RPMI7951 (cell line): ENCODE results near the gene MVD. TPM values are rescaled to one million over a fixed set of nuclear protein-coding genes. Genes with fewer than 3 reads are reported as not detected.

Source experiments
- DNase-seq: peaks from one replicate; pipeline ENCODE4 v3.0.0-alpha.2; 2012; ENCODE audit warnings: low read depth
- total RNA-seq: library from RNA; depleted of rRNA; stranded (reverse); fragments of >200 nt; shearing (Covaris generic); gene quantifications from 2 replicates; pipeline ENCODE4 v1.2.3, GENCODE V29; 2014; rRNA removed

The MVD gene, protein sequence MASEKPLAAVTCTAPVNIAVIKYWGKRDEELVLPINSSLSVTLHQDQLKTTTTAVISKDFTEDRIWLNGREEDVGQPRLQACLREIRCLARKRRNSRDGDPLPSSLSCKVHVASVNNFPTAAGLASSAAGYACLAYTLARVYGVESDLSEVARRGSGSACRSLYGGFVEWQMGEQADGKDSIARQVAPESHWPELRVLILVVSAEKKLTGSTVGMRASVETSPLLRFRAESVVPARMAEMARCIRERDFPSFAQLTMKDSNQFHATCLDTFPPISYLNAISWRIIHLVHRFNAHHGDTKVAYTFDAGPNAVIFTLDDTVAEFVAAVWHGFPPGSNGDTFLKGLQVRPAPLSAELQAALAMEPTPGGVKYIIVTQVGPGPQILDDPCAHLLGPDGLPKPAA
- 27.8 and 31.3 TPM in 2 replicates for total RNA-seq

- DNase-seq: peak; percentile 97
These were observed at the start of gene MVD for GRCh38 chr16:88662843-88663606. Gene MVD, minus strand, starts transcription at chr16:88663091. Its CDS starts 11 bp downstream, at chr16:88663080.

- DNase-seq: no peak
These were observed 49.6 kb upstream of the MVD start for GRCh38 chr16:88712362-88712979.

- DNase-seq: no peak
These were observed 49.0 kb upstream of the MVD start for GRCh38 chr16:88711750-88712340.

DNA sequence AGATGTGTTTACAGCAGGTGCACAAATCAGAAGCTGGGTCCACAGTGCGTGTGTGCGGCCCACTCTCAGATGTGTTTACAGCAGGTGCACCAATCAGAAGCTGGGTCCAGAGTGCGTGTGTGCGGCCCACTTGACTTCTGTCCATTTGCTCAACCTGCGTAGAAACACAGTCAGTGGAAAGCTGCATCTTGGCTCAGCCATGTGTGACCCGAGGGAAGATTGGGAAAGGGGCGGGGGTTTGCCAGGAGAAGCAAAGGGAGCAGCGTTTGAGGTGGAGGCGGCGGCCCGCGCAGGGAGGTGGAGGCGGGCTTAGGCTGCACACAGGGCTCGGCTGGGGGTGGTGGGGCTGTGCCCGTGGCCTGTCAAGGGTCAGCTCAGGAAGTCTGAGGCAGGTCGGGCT is 47.7 kb upstream of the MVD start:
- DNase-seq: no peak

- DNase-seq: peak; percentile 28
These were observed 44.3 kb upstream of the MVD start for GRCh38 chr16:88706965-88707826.

DNA sequence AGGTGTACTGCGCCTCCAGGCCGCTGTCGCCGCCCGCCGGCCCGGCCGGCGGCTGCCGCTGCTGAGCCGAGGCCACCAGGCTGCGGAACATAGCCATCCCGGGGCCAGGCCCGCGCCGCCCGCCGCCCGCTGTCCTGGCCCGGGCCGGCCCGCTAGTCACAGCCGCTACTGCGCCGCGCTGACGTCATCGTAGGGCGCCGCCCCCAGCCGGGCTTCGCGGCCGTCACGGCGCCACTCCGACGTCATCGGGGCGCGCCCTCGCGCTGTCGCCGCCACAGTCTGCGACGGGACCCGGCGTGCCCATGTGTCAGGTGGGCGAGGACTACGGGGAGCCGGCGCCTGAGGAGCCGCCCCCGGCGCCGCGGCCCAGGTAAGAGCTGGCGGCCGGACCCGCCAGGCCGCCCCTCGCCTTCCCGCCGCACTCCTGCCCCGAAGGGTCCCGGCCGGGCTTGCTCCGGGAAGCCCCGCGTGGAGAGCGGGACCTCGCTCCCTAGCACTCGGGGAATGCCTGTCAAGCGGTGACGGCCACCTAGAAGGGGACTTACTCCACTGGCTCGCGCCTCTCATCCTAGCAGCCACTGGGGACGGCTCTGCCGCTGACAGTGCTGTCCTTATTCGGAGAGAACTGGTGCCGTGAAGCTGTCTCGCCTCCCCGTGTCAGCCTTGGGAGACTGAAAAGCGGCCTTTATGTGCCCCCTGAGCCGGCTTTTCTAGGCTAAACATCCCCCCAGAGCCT is 43.5 kb upstream of the MVD start, which contains the start of the genes CTU2 and RNF166:
CTU2 (plus strand) TSS at position 275 of the 736 bp plus-strand sequence; CDS start at position 303, 28 bp downstream.
RNF166 (minus strand) TSS at position 180 of the 736 bp plus-strand sequence; CDS start at position 97, 83 bp downstream.
- peak; percentile 82 for DNase-seq

DNA sequence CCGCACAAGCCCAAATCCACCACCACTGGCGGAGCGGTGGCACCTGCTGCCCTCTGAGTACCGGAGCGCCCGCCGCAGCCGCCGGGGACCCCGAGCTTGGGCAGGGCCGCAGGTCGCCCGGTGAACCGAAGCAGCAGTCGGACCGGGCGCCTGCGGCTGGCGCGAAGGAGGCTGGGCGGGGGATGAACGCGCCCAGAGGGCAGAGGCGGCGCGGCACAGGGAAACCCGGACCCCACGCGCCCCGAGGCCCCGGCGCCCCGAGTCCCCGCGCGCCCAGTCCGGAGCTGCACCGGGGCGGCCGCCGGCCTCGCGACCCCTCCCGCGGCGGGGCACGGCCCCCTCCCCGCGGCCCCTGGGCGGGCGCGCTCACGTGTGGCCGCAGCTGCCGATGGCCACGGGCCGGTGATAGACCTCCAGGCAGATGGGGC is 42.9 kb upstream of the MVD start:
- no peak for DNase-seq

- DNase-seq: no peak
These were observed 42.3 kb upstream of the MVD start for GRCh38 chr16:88705076-88705684.

DNA sequence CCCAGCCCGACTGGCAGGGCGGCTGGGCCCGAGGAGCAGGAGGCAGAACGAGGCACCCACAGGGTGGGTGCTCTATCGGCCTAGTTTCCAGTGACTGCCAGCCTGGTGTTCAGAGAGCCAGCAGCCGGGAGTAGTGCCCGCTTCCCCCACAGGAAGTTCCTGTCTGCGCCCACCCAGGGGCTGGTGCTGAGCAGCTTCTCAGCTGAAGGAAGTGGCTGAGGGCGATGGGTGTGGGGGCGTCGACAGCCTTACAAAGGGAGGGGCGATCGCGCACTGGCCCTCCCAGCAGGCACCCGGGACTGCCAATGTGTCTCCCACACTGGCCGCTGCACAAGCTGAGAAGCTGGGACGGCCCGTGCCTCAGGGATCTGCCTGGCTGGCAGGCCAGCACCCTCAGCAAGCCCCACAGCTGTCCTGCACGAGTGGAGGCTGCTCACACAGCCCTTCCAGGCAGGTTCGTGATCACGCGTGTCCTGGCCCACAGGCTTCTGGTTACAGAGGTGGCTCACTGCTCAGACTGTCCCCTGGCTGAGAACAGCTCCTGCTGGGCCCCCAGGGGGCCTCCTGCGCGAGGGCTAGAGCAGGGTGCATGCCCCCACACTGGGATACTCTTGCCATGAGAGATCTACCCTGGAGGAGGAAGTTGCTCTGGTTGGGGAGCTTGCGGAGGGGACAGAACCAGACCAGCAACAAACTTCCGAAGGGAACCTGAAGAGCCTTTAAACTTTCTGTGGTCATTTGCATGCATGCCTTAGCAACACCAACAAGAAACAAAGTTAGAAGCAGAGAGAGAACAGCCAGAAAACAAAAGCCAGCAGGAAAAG is 40.8 kb upstream of the MVD start:
- DNase-seq: no peak

- no peak for DNase-seq
These were observed 39.7 kb upstream of the MVD start for GRCh38 chr16:88702371-88703210.

GRCh38 chr16:88701581-88702370 is 38.9 kb upstream of the MVD start:
- no peak for DNase-seq

DNA sequence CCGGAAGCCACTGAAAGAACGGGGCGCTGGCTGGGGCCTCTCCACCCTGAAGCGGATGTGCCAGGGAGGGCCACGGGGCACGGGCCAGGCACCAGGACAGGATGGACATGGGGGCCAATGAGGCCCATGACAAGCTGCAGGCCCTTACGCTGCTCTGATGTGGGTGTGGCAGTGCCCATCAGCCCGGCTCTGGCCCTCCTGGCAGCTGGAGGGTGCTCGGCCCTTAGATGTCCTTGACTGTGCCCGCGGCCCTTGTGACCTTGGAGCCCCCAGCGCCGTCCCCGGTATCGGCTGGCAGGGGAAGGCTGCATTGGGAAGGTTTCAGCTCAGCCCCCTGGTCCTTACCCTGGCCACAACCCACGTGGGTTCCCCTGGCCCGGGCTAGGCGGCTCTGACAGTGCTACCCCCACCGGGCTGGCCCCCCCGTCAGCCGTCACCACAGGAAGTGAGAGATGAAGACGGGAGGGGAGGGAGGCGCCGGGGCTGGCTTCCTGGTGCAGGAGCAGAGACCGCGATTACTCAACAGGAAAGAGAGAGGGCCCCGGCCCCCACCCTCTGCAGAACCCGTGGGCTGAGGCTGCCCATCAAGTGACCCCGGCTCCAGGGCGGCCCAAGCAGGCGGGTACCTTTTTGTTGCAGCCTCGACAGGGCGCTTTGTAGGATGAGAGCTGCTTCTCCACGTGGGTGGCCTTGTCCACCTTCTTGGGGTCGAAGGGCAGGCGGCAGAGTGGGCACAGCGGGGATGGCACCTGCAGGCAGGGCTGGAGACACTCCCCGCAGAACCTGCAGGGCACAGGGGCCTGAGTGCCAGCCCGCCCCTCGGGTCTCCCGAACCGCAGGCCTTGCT is 38.0 kb upstream of the MVD start:
- DNase-seq: peak; percentile 89

- DNase-seq: no peak
These were observed 37.4 kb upstream of the MVD start for GRCh38 chr16:88700322-88700635.

GRCh38 chr16:88699180-88699579 is 36.3 kb upstream of the MVD start:
- DNase-seq: no peak

- DNase-seq: no peak
These were observed 35.8 kb upstream of the MVD start for GRCh38 chr16:88698646-88699045.
